Breast epithelium (tissue), 3 donors: ENCODE data around the gene GRIK4.

Source experiments
- POLR2A ChIP-seq: fragments of 450-650 bp; IDR thresholded peaks from one replicate; pipeline ENCODE4 v1.6.1; 2016; ENCODE audit warnings: antibody characterized with exemption, mild to moderate bottlenecking, moderate library complexity
- POLR2AphosphoS5 ChIP-seq, 3 donors: sonication (generic); formaldehyde crosslinking; IDR thresholded peaks; one replicate each; pipeline ENCODE4 v1.6.1; 2017; ENCODE audit warnings: antibody characterized with exemption in 3 of 3
- TF ChIP-seq, protein P1 (sequence below), 3 donors: fragments of 450-650 bp; IDR thresholded peaks; one replicate each; pipeline ENCODE4 v1.5.1; 2016 to 2017; ENCODE audit warnings: antibody characterized with exemption in 3 of 3, mild to moderate bottlenecking in 3 of 3, moderate library complexity in 3 of 3

DNA sequence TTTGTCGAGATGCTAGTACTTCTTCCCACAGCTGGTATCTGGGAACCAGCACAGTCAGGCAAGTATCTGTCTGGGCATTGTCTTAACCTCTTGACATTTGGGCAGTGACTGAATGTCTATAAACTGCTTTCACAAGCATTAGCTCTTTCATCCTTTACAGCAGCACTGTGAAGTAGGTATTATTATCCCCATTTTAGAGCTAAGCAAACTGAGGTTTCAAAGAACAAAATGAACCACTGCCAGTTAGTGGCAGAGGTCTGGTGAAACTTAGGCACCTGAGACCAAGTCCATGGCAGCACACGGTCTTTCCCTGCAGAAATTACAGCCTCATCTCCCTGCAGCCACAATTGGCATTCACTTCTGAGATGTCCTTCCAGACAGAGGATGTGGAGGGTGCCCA, 401.4 kb downstream of the GRIK4 start:
- no peak for TF ChIP-seq POLR2AphosphoS5 (IDR thresholded peaks at IDR 0.05)
- TF ChIP-seq, protein P1, sequence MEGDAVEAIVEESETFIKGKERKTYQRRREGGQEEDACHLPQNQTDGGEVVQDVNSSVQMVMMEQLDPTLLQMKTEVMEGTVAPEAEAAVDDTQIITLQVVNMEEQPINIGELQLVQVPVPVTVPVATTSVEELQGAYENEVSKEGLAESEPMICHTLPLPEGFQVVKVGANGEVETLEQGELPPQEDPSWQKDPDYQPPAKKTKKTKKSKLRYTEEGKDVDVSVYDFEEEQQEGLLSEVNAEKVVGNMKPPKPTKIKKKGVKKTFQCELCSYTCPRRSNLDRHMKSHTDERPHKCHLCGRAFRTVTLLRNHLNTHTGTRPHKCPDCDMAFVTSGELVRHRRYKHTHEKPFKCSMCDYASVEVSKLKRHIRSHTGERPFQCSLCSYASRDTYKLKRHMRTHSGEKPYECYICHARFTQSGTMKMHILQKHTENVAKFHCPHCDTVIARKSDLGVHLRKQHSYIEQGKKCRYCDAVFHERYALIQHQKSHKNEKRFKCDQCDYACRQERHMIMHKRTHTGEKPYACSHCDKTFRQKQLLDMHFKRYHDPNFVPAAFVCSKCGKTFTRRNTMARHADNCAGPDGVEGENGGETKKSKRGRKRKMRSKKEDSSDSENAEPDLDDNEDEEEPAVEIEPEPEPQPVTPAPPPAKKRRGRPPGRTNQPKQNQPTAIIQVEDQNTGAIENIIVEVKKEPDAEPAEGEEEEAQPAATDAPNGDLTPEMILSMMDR (IDR thresholded peaks at IDR 0.05) = no peak
- TF ChIP-seq POLR2A = no peak
